Measurements from ENCODE around the gene MFAP1.

The MFAP1 gene

DNA sequence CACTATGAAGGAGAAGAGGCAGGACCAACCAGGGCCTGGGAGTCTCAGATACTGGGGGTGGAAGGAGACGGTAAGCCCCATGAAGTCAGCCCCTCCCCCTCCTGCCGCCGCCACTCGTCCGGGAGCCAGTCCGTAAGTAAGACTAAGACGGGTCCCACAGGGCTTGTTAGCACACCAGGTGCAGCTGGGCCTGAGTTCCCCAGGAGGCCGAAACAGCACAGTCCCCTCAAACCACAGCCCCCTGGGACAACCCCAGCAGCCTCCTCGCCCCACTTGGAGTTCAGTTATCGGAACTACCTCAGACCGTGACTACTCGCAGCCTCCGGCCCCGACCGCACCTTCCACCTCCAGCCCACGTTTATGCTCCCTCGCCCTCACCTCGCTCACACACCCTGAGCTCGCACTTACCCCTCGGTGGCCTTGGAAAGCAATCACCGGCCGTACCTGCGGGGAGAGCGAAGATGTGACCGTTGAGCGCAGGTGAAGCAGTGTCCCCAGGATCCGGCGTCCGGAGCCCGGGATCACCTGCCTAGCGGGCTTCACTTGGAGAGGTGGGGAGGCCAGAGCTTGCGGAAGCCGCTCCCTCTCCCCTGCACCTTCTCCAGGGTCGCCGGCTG lies 48.3 kb downstream of the MFAP1 start:
- no peak for DNase-seq (ENCODE audit: low spot score)

DNA sequence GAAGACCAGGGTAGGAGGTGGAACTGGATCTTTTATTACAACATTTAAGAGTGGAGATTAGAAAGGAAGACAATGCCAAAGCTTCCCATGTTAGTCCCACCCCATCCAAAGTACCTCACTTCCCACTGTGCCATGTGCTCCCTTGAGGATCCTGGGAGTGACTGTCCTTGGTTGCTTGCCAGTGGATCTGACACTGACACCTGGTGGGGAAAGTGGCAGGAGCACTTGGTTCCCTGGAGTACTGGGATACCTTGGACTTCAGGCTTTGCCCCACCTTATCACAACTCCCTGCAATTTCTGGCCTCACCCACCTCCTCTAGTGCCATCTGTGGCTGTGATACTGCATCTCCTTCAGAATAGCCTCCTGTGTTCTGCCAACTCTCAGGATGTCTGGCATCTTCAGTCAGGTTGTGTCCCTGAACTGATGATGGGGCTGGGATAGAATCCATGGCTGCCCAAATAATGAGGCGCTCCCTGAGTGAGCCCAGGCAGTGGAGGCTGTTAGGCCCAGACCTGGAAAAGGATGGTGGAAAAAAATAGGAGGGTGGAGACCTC lies 49.0 kb downstream of the MFAP1 start:
- DNase-seq (ENCODE audit: low spot score), result peak; percentile 30

- no peak for DNase-seq (ENCODE audit: low spot score)
Measured at GRCh38 chr15:43774062-43774461, 50.4 kb downstream of the MFAP1 start.

- no peak for DNase-seq (ENCODE audit: low spot score)
Measured at GRCh38 chr15:43772624-43773023, 51.9 kb downstream of the MFAP1 start.

- DNase-seq (ENCODE audit: low spot score), result no peak
Measured at GRCh38 chr15:43771816-43772215, 52.7 kb downstream of the MFAP1 start.

- peak; percentile 54 for DNase-seq (ENCODE audit: low spot score)
Measured at GRCh38 chr15:43769584-43770228, 54.8 kb downstream of the MFAP1 start.

GRCh38 chr15:43763819-43764446 lies 60.6 kb downstream of the MFAP1 start:
- no peak for DNase-seq (ENCODE audit: low spot score)

GRCh38 chr15:43762824-43763223 lies 61.7 kb downstream of the MFAP1 start:
- no peak for DNase-seq (ENCODE audit: low spot score)
